GM10248 (cell line): ENCODE data around the gene PPOX.

ENCODE experiments used
- CTCF ChIA-PET: fragments of 300-600 bp; sonication (Branson Sonifier 250); formaldehyde crosslinking; extraction: SDS; loops from one replicate; lab custom pipeline; 2021; ENCODE audit warnings: antibody characterized with exemption; lab: Yijun Ruan, JAX
- POLR2A ChIA-PET: fragments of 350-650 bp; sonication (Branson Sonifier 250); formaldehyde crosslinking; extraction: SDS; loops from one replicate; lab custom pipeline; 2020; ENCODE audit warnings: antibody characterized with exemption; lab: Yijun Ruan, JAX
- DNase-seq: peaks from one replicate; pipeline ENCODE4 v3.0.0; 2012; ENCODE audit errors: extremely low spot score
- TF ChIP-seq, protein P1 (sequence below): IDR thresholded peaks from 2 replicates; pipeline ENCODE4 v1.5.1; 2012; ENCODE audit warnings: mild to moderate bottlenecking, low read depth; ENCODE audit errors: extremely low read depth, missing control alignments, control extremely low read depth

Gene PPOX

DNA sequence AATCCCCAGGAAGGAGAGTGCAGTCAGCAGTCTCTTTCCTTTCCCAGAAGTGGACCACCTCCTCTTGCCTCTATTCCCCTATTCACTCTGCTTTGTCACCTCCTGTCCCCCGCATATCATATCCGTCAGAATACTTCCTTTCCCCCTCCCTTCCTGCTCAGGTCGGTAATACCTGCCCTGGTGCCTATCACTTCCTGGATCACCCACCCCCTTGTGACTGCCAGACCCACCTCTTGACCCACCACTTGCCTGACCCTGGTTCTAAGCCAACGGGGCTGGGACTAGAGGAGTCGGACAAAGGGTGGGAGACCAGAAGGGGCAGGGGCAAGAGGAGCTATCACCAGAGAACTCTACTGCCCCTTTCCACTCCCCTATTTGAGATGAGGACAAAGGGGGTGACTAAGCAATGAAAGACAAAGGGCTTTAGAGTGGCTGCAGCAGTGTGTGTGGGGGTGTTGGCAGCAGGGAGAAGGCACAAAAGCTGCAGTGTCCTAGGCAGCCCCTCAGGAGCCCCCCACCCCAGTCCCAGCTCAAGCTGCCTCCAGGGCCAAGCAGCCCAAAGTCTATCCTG lies 34.3 kb downstream of the PPOX start:
- CTCF ChIA-PET, result interaction anchor here (1.0 to 13.8 kb wide), 4 partner anchors 8 to 182 kb away, joined by 3 to 117 read pairs (median 25); no protein-coding TSS in a partner anchor
- DNase-seq, result no peak
- POLR2A ChIA-PET, result no interaction called here
- TF ChIP-seq, protein P1, sequence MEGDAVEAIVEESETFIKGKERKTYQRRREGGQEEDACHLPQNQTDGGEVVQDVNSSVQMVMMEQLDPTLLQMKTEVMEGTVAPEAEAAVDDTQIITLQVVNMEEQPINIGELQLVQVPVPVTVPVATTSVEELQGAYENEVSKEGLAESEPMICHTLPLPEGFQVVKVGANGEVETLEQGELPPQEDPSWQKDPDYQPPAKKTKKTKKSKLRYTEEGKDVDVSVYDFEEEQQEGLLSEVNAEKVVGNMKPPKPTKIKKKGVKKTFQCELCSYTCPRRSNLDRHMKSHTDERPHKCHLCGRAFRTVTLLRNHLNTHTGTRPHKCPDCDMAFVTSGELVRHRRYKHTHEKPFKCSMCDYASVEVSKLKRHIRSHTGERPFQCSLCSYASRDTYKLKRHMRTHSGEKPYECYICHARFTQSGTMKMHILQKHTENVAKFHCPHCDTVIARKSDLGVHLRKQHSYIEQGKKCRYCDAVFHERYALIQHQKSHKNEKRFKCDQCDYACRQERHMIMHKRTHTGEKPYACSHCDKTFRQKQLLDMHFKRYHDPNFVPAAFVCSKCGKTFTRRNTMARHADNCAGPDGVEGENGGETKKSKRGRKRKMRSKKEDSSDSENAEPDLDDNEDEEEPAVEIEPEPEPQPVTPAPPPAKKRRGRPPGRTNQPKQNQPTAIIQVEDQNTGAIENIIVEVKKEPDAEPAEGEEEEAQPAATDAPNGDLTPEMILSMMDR, result no peak

DNA sequence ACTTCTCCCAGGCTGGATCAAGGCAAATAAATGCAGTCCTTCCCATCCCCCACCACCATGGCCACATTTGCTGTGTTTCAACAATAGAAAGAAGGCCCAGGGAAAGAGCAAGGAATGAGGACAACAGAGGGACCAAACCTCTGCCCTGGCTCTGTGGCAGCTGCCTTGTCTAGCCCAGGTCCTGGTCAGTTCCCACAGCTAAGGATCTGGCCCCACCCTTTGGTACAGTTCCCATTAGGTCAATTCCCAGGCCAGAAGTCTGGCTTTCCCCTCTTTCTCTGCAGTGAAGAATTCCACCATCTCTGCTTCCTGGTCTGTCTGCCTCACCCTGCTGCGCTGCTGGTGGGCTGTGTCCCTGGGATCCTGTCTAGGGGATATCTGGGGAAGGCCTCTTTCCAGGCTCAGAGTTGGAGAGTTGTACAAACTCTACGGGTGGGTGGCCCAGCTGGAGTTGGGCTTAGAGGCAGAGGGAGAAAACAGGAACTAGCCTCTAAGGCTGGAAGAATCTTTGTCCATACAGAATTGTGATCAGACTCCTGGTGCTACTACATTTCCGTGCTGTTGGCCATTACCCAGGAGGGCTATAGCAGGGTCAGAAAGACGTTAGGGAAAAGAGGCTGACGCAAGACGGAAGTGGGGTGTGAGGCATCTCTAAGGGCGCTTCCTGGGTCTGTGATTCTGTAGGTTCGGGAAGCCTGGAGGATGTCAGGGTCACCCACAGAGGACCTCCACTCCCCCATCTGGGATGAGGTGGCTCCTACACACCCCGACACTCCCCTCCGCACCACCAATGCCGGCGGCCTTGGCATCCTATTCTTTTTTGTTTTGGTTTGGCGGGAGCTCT lies 35.0 kb downstream of the PPOX start:
- no peak for DNase-seq
- TF ChIP-seq, protein P1, result no peak
- ChIA-PET CTCF (interaction anchor here (0.9 to 13.8 kb wide), 13 partner anchors 9 to 181 kb away, joined by 3 to 117 read pairs (median 9); partner anchors contain the start of genes PPOX and TOMM40L), POLR2A (no interaction called here)

DNA sequence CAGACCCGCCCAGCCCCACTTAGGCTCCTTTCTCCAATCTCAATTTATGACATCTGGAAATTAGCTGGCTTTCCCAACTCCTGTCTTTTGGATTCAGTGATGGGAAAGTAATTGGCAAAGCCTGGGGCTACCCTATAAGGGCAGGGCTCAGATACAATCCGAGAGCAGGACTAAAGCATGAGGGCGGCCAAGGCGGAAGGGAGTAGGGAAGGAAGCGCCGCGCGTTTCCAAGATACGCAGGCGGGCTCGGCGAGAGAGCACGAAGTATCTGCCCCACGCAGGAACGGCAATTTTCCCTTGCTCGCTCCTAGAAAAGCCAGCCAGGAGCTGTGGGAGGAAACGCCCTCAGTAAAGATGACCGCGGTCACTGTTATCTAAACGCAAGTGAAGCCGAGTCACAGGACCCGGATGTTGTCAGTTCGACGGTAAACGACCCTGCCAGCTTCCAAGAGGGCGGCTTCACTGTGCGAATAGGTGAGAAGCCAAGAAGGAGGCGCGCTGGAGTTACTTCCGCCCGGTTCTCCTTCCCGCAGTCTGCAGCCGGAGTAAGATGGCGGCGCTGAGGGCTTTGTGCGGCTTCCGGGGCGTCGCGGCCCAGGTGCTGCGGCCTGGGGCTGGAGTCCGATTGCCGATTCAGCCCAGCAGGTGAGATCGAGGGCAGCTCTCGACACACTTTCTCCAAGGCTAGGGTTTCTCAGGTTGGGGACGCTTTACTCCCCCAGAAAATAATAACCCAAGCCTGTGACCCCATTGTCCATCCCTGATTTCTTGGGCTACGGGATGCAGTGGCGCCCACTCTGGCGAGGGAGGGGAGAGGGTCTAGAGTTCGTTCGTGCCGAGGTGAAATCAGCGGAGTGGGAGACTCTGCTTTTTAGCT lies 35.8 kb downstream of the PPOX start, which contains the start of gene NDUFS2:
NDUFS2 (plus strand) TSS at position 532 of the 877 bp plus-strand sequence; CDS start at position 551, 19 bp downstream.
- peak; percentile 94 for DNase-seq
- POLR2A ChIA-PET, result interaction anchor here (0.9 to 1.0 kb wide), 2 partner anchors 23 to 36 kb away, joined by 4 read pairs; partner anchors contain the start of genes PPOX and TOMM40L
- CTCF ChIA-PET, result interaction anchor here (0.9 to 13.8 kb wide), 17 partner anchors 9 to 180 kb away, joined by 3 to 117 read pairs (median 6); partner anchors contain the start of genes APOA2, PPOX and TOMM40L
- TF ChIP-seq, protein P1, result peak; percentile 10

GRCh38 chr1:161206411-161207140 lies 40.4 kb downstream of the PPOX start:
- DNase-seq, result no peak
- ChIA-PET POLR2A (interaction anchor here (1.4 kb wide), 1 partner anchor 19 kb away, joined by 3 read pairs; the partner anchor contains the start of gene TOMM40L), CTCF (interaction anchor here (1.0 to 13.8 kb wide), 8 partner anchors 9 to 176 kb away, joined by 3 to 117 read pairs (median 6); partner anchors contain the start of gene TOMM40L)
- TF ChIP-seq, protein P1, result no peak

- DNase-seq, result no peak
- POLR2A ChIA-PET, result interaction anchor here (1.4 kb wide), 1 partner anchor 18 kb away, joined by 3 read pairs; the partner anchor contains the start of gene TOMM40L
- CTCF ChIA-PET, result interaction anchor here (1.0 to 13.8 kb wide), 6 partner anchors 9 to 175 kb away, joined by 3 to 117 read pairs (median 16); partner anchors contain the start of gene TOMM40L
- TF ChIP-seq, protein P1, result no peak
These were observed 40.9 kb downstream of the PPOX start for GRCh38 chr1:161207173-161207572.
